KMS-11 (cell line): Measurements from ENCODE around the gene PRKAR1B.
"Not testable (repeated sequence)": the region's sequence is repeated elsewhere in the genome, so short reads cannot be mapped to it uniquely, and the experiment has no call there.

Experiments
- H2AFZ ChIP-seq: fragments of 200-600 bp; sonication (generic); 2 replicates; pipeline ENCODE4 v1.6.1; 2016; ENCODE audit warnings: antibody characterized with exemption, mixed run types, low read depth
- H3K27ac ChIP-seq: fragments of 200-600 bp; sonication (generic); 2 replicates; pipeline ENCODE4 v1.6.1; 2016; ENCODE audit warnings: mild to moderate bottlenecking, mixed run types
- H3K27me3 ChIP-seq: fragments of 200-600 bp; sonication (generic); 2 replicates; pipeline ENCODE4 v1.6.1; 2017; ENCODE audit warnings: mild to moderate bottlenecking, low read depth, mixed run types, moderate library complexity; ENCODE audit not compliant: insufficient read depth
- H3K36me3 ChIP-seq: fragments of 200-600 bp; sonication (generic); 2 replicates; pipeline ENCODE4 v1.6.1; 2017; ENCODE audit warnings: mild to moderate bottlenecking, mixed run types; ENCODE audit not compliant: insufficient read depth
- H3K4me1 ChIP-seq: fragments of 200-600 bp; sonication (generic); 2 replicates; pipeline ENCODE4 v1.6.1; 2016; ENCODE audit warnings: mild to moderate bottlenecking, low read depth, mixed run types; ENCODE audit not compliant: poor library complexity, severe bottlenecking
- H3K4me2 ChIP-seq: fragments of 200-600 bp; sonication (generic); 2 replicates; pipeline ENCODE4 v1.7.0; 2016; ENCODE audit warnings: mild to moderate bottlenecking, mixed run types
- H3K4me3 ChIP-seq: fragments of 200-600 bp; sonication (generic); IDR thresholded peaks from 2 replicates; pipeline ENCODE4 v1.6.1; 2017; ENCODE audit warnings: low read depth, low read length, mixed read lengths; ENCODE audit not compliant: insufficient read depth
- H3K79me2 ChIP-seq: fragments of 200-600 bp; sonication (generic); 2 replicates; pipeline ENCODE4 v1.6.1; 2016; ENCODE audit warnings: low read depth, mixed run types; ENCODE audit not compliant: insufficient read depth
- H3K9ac ChIP-seq: fragments of 200-600 bp; sonication (generic); 2 replicates; pipeline ENCODE4 v1.6.1; 2016; ENCODE audit warnings: mild to moderate bottlenecking, mixed run types
- H4K20me1 ChIP-seq: fragments of 200-600 bp; sonication (generic); 2 replicates; pipeline ENCODE4 v1.6.1; 2016; ENCODE audit warnings: mild to moderate bottlenecking, mixed run types; ENCODE audit not compliant: insufficient read depth
- TF ChIP-seq, protein P1 (sequence below): fragments of 200-600 bp; sonication (generic); conservative IDR thresholded peaks from 2 replicates; pipeline ENCODE4 v1.6.1; 2017; ENCODE audit warnings: low read depth, mild to moderate bottlenecking, antibody characterized with exemption, low read length, moderate library complexity, mixed read lengths

PRKAR1B gene

GRCh38 chr7:653829-654764 lies 73.0 kb downstream of the PRKAR1B start:
- Histone ChIP-seq H3K36me3 (no peaks in the 10 kb centered on the region), H4K20me1 (no peaks in the 10 kb centered on the region), H3K9ac (no peak overlapping the region), H3K4me2 (no peak overlapping the region), H3K27ac (no peak overlapping the region), H2AFZ (no peak overlapping the region), H3K27me3 (no peaks in the 10 kb centered on the region), H3K4me1 (no peaks in the 10 kb centered on the region), H3K79me2 (0 out of 2 replicates have a peak, but pooled peaks cover 4% of the 10 kb centered on the region), H3K4me3 (no peak overlapping the region)
- TF ChIP-seq, protein P1, sequence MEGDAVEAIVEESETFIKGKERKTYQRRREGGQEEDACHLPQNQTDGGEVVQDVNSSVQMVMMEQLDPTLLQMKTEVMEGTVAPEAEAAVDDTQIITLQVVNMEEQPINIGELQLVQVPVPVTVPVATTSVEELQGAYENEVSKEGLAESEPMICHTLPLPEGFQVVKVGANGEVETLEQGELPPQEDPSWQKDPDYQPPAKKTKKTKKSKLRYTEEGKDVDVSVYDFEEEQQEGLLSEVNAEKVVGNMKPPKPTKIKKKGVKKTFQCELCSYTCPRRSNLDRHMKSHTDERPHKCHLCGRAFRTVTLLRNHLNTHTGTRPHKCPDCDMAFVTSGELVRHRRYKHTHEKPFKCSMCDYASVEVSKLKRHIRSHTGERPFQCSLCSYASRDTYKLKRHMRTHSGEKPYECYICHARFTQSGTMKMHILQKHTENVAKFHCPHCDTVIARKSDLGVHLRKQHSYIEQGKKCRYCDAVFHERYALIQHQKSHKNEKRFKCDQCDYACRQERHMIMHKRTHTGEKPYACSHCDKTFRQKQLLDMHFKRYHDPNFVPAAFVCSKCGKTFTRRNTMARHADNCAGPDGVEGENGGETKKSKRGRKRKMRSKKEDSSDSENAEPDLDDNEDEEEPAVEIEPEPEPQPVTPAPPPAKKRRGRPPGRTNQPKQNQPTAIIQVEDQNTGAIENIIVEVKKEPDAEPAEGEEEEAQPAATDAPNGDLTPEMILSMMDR, result no peak

DNA sequence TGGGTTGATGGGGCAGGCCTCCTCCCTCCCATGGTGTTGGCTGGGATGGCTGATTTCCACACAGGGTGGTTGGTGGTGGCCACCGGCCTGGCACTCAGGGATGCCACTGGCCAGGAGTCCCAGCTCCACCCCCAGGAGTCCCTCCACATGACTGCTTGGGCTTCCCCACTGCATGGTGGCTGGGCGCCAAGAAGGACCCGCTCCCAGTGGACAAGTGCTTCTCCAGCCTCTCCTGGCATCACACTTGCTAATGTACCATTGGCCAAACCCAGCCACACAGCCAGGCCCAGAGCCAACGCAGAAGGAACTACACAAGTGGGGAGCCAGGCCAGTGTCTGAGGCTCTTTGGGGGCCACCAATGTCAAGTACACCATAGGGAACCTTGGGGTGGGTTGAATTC lies 74.2 kb downstream of the PRKAR1B start:
- Histone ChIP-seq H3K27ac (no peak overlapping the region), H3K4me2 (no peak overlapping the region), H3K4me3 (no peak overlapping the region), H3K9ac (no peak overlapping the region), H3K79me2 (0 out of 2 replicates have a peak, but pooled peaks cover 4% of the 10 kb centered on the region), H2AFZ (no peak overlapping the region), H3K36me3 (no peaks in the 10 kb centered on the region), H3K27me3 (no peaks in the 10 kb centered on the region), H4K20me1 (no peaks in the 10 kb centered on the region), H3K4me1 (no peaks in the 10 kb centered on the region)
- TF ChIP-seq, protein P1, result no peak

DNA sequence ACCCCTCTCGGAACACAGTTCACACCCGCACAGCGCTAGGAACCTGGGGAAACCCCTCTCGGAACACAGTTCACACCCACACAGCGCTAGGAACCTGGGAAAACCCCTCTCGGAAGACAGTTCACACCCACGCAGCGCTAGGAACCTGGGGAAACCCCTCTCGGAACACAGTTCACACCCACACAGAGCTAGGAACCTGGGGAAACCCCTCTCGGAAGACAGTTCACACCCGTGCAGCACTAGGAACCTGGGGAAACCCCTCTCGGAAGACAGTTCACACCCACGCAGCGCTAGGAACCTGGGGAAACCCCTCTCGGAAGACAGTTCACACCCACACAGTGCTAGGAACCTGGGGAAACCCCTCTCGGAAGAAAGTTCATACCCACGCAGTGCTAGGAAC lies 74.9 kb downstream of the PRKAR1B start:
- not testable (repeated sequence) for H3K4me2 ChIP-seq, H3K4me3 ChIP-seq, H4K20me1 ChIP-seq, H3K27ac ChIP-seq, H2AFZ ChIP-seq, H3K4me1 ChIP-seq, H3K36me3 ChIP-seq, H3K27me3 ChIP-seq, H3K79me2 ChIP-seq, H3K9ac ChIP-seq

GRCh38 chr7:651032-651728 lies 75.9 kb downstream of the PRKAR1B start:
- no peaks in the 10 kb centered on the region for H3K4me1 ChIP-seq
- H2AFZ ChIP-seq, result no peak overlapping the region
- H3K4me3 ChIP-seq, result no peak overlapping the region
- TF ChIP-seq, protein P1, result no peak
- H3K9ac ChIP-seq, result no peak overlapping the region
- H3K79me2 ChIP-seq, result 0 out of 2 replicates have a peak, but pooled peaks cover 4% of the 10 kb centered on the region
- no peak overlapping the region for H3K27ac ChIP-seq
- H3K4me2 ChIP-seq, result no peak overlapping the region
- H3K36me3 ChIP-seq, result no peaks in the 10 kb centered on the region
- H3K27me3 ChIP-seq, result no peaks in the 10 kb centered on the region
- H4K20me1 ChIP-seq, result no peaks in the 10 kb centered on the region
